Caco-2 (cell line): Measurements from ENCODE around the gene LIMS2. TPM values are rescaled to one million over a fixed set of nuclear protein-coding genes. Genes with fewer than 3 reads are reported as not detected.

ENCODE experiments used
- BruUV-seq: library from RNA; stranded (reverse); fragments of 400-500 nt; replicated peaks from 2 replicates; lab custom pipeline; 2021; lab: Mats Ljungman, UMichigan
- CTCF ChIA-PET: fragments of 300-600 bp; sonication (Branson Sonifier 250); formaldehyde crosslinking; loops from one replicate; lab custom pipeline; 2022; ENCODE audit warnings: antibody characterized with exemption; lab: Charles Lee
- POLR2A ChIA-PET: fragments of 300-600 bp; sonication (Branson Sonifier 250); formaldehyde crosslinking; loops from one replicate; lab custom pipeline; 2022; ENCODE audit warnings: antibody characterized with exemption; lab: Charles Lee
- DNase-seq, 2 experiments: peaks; one replicate each; pipeline versions ENCODE4 v3.0.0 to v3.0.0-alpha.2; 2020 to 2022
- H3K27me3 ChIP-seq: replicated peaks from 2 replicates; pipeline ENCODE4 v1.6.0; 2011; ENCODE audit warnings: low read length; ENCODE audit not compliant: control insufficient read depth, insufficient read depth
- H3K36me3 ChIP-seq: 2 replicates; pipeline ENCODE4 v1.5.1; 2011; ENCODE audit warnings: low read length; ENCODE audit not compliant: control insufficient read depth, insufficient read depth
- H3K4me1 ChIP-seq: fragments of 250-450 bp; sonication (Bioruptor Pico); 2 replicates; pipeline ENCODE4 v1.5.1; 2020; ENCODE audit warnings: mild to moderate bottlenecking
- H3K4me3 ChIP-seq: 2 replicates; pipeline ENCODE4 v1.5.1; 2011; ENCODE audit warnings: low read depth, mild to moderate bottlenecking, control low read depth, low read length
- H3K9me3 ChIP-seq: fragments of 250-450 bp; sonication (Bioruptor Pico); 2 replicates; pipeline ENCODE4 v1.5.1; 2020; ENCODE audit warnings: mild to moderate bottlenecking, moderate library complexity
- H3K27ac Mint-ChIP-seq: one replicate; pipeline ENCODE4 v1.8.0; 2022; ENCODE audit warnings: mixed read lengths; ENCODE audit not compliant: unreplicated experiment
- H3K27me3 Mint-ChIP-seq: one replicate; pipeline ENCODE4 v1.8.0; 2022; ENCODE audit warnings: mixed read lengths; ENCODE audit not compliant: insufficient read depth, unreplicated experiment
- H3K36me3 Mint-ChIP-seq: one replicate; pipeline ENCODE4 v1.8.0; 2022; ENCODE audit warnings: mild to moderate bottlenecking, mixed read lengths; ENCODE audit not compliant: insufficient read depth, unreplicated experiment
- H3K4me1 Mint-ChIP-seq: one replicate; pipeline ENCODE4 v1.8.0; 2022; ENCODE audit warnings: low read depth, mixed read lengths; ENCODE audit not compliant: unreplicated experiment
- H3K4me3 Mint-ChIP-seq: one replicate; pipeline ENCODE4 v1.8.0; 2022; ENCODE audit warnings: mild to moderate bottlenecking, moderate library complexity, mixed read lengths; ENCODE audit not compliant: unreplicated experiment
- H3K9me3 Mint-ChIP-seq: one replicate; pipeline ENCODE4 v1.8.0; 2022; ENCODE audit warnings: mixed read lengths; ENCODE audit not compliant: unreplicated experiment
- CTCF ChIP-seq, 2 experiments: fragments of 200-600 bp in 1 of 2; IDR thresholded peaks; 1 replicate in 1 of 2; 2 replicates in 1 of 2; pipeline versions ENCODE4 v1.5.1 to v1.8.0; 2011 to 2022; ENCODE audit warnings: antibody characterized with exemption in 1 of 2, control low read depth in 1 of 2, inconsistent platforms in 1 of 2, low read depth in 1 of 2, low read length in 1 of 2, mild to moderate bottlenecking in 1 of 2, moderate library complexity in 1 of 2; ENCODE audit not compliant: insufficient read depth in 1 of 2, severe bottlenecking in 1 of 2, unreplicated experiment in 1 of 2
- intact Hi-C: fragments of 100-400 bp; cut with micrococcal nuclease; formaldehyde crosslinking; loops from one replicate; pipeline ENCODE4 v1.10.0; 2022; ENCODE audit not compliant: unreplicated experiment
- total RNA-seq: library from RNA; stranded (reverse); gene quantifications from 2 replicates; pipeline ENCODE4 v1.2.3, GENCODE V29; 2022

Gene LIMS2
- total RNA-seq, 1 experiment from 2014 or later, result 10.0 TPM

GRCh38 chr2:127709336-127709735 lies 34.0 kb upstream of the LIMS2 start:
- no peak overlapping the region for H3K27ac Mint-ChIP-seq
- no peaks in the 10 kb centered on the region for H3K9me3 ChIP-seq
- no peak for TF ChIP-seq CTCF (IDR thresholded peaks at IDR 0.05; ENCODE audit: insufficient read depth in 1 of 2, low read depth in 1 of 2, low read length in 1 of 2, severe bottlenecking in 1 of 2, unreplicated experiment in 1 of 2)
- ChIA-PET POLR2A (no interaction called here), CTCF (no interaction called here)
- H3K4me1 ChIP-seq, result no peaks in the 10 kb centered on the region
- no peak overlapping the region for H3K4me3 Mint-ChIP-seq
- no peak for DNase-seq
- peaks cover 10% of the 10 kb centered on the region for H3K36me3 ChIP-seq
- H3K9me3 Mint-ChIP-seq, result no peaks in the 10 kb centered on the region
- no peaks in the 10 kb centered on the region for H3K4me1 Mint-ChIP-seq
- BruUV-seq, result no TSS peak
- no peaks in the 10 kb centered on the region for H3K27me3 ChIP-seq
- intact Hi-C loops, result no loop called here
- no peak overlapping the region for H3K4me3 ChIP-seq
- no peaks in the 10 kb centered on the region for H3K27me3 Mint-ChIP-seq
- peaks cover 76% of the 10 kb centered on the region for H3K36me3 Mint-ChIP-seq

DNA sequence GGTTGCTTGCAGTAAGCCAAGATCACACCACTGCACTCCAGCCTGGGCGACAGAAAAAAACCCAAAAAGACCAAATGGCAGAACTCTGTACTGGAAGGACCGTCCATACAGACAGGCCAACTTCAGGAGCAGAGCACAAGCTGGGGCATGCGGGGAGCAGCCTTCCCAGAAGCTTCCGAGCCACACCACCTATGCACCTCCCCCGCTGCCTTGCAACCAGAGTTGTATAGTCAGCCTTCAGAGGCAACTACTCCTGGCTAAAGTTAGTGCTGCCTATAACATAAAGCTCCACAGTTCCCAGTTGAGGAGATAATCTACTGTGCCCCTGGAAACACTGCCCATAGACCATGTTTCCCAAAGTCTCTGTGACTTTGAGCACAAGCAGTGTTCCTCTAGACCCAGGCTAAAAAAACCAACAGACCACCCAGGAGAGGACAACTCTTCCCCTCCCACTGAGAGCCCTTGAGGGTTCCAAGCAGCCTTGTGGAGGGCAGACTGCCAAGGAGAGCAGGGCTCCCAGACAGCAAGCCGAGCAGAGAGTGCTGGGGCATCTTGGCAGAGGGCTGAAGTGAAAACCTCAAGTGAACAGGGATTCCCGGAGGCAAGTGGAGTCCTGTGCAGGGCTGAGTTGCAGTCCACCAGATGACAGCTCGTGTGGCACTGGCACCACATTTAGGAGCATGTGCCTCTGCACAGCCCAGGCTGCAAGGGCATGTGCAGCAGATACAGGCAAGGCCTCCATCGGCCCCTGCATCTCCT lies 32.7 kb upstream of the LIMS2 start:
- Mint-ChIP-seq H3K4me3 (no peak overlapping the region), H3K4me1 (no peaks in the 10 kb centered on the region), H3K36me3 (peaks cover 78% of the 10 kb centered on the region), H3K27me3 (no peaks in the 10 kb centered on the region), H3K27ac (no peak overlapping the region), H3K9me3 (no peaks in the 10 kb centered on the region)
- Histone ChIP-seq H3K36me3 (peaks cover 12% of the 10 kb centered on the region), H3K9me3 (no peaks in the 10 kb centered on the region), H3K4me3 (no peak overlapping the region), H3K4me1 (peaks cover 4% of the 10 kb centered on the region; the same call in 1 of the 2 replicates), H3K27me3 (no peaks in the 10 kb centered on the region)
- intact Hi-C loops, result no loop called here
- CTCF ChIA-PET, result no interaction called here
- no peak for DNase-seq
- no peak for TF ChIP-seq CTCF (IDR thresholded peaks at IDR 0.05; ENCODE audit: insufficient read depth in 1 of 2, low read depth in 1 of 2, low read length in 1 of 2, severe bottlenecking in 1 of 2, unreplicated experiment in 1 of 2)
- BruUV-seq, result no TSS peak
- POLR2A ChIA-PET, result no interaction called here

DNA sequence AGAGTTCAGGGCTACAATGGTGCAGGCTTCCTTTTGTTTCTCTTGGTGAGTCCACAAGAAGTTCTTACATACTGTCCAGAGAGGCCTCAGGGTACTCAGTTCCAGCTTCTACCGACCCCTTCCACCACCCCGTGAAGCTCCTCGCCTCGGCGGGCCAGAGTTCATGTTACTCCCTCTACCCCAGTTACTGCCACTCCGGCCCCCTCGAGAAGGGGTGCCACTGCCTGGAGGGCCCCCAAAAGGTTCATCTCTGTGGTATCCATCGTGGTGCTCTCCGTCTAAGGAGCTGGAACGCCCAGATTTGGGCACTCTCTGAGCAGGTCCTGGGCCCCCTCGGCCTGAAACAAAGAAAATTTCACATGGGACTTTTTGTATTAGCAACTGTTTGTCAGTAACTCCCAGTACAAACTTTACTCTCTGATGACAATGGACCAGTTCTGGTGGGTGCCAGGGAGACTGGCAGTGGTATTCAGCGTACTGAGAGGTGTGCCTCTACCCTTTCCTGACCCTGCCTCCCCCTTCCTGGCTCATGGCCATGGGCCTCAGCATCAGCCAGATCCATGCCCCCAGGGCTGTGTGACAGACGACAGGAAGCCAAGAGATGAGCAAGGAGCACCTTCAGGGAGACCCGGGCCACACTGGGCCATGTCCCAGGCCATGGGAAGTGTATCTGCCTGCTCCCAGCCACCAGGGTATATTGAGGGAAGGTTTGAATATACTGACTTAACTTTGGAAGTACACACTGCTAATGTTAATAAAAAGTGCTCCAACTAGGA lies 31.1 kb upstream of the LIMS2 start:
- intact Hi-C loops, result no loop called here
- no peak for DNase-seq
- H3K36me3 Mint-ChIP-seq, result peaks cover 79% of the 10 kb centered on the region
- H3K27ac Mint-ChIP-seq, result no peak overlapping the region
- H3K4me3 Mint-ChIP-seq, result no peak overlapping the region
- Histone ChIP-seq H3K4me1 (peaks cover 8% of the 10 kb centered on the region; the same call in 1 of the 2 replicates), H3K9me3 (no peaks in the 10 kb centered on the region), H3K36me3 (peaks cover 12% of the 10 kb centered on the region), H3K4me3 (no peak overlapping the region), H3K27me3 (no peaks in the 10 kb centered on the region)
- CTCF ChIA-PET, result no interaction called here
- H3K9me3 Mint-ChIP-seq, result no peaks in the 10 kb centered on the region
- no peak for TF ChIP-seq CTCF (IDR thresholded peaks at IDR 0.05; ENCODE audit: insufficient read depth in 1 of 2, low read depth in 1 of 2, low read length in 1 of 2, severe bottlenecking in 1 of 2, unreplicated experiment in 1 of 2)
- POLR2A ChIA-PET, result no interaction called here
- BruUV-seq, result no TSS peak
- no peaks in the 10 kb centered on the region for H3K27me3 Mint-ChIP-seq
- peaks cover 6% of the 10 kb centered on the region for H3K4me1 Mint-ChIP-seq
